Measurements from ENCODE around the gene MGAT4C.
"Not testable (repeated sequence)": the region's sequence is repeated elsewhere in the genome, so short reads cannot be mapped to it uniquely, and the experiment has no call there.

MGAT4C gene

GRCh38 chr12:86122846-86123468 lies 133.2 kb downstream of the MGAT4C start:
- no peak for DNase-seq

DNA sequence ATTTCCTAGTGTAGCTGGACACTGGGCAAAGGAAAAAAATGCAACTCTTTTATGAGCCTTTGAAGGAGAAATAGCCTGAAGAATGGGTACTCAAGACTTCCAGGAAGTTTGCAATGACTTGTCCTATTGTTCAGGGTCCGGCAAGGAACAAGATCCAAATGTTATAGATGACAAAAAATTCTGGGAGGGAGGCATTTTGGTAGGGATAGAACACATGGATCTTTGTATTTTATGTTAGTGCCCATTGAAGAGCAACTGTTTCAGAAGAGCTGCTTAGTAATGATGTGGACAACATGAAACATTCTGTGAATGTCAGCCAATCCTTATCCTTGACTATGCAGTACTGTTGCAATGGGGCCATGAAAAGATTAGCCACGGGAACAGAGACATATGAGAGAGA lies 138.0 kb downstream of the MGAT4C start:
- no peak for DNase-seq

GRCh38 chr12:86117711-86118110 lies 138.5 kb downstream of the MGAT4C start:
- DNase-seq = no peak

GRCh38 chr12:86104087-86104486 lies 152.1 kb downstream of the MGAT4C start:
- no peak for DNase-seq

GRCh38 chr12:86097161-86097560 lies 159.0 kb downstream of the MGAT4C start:
- DNase-seq = no peak

DNA sequence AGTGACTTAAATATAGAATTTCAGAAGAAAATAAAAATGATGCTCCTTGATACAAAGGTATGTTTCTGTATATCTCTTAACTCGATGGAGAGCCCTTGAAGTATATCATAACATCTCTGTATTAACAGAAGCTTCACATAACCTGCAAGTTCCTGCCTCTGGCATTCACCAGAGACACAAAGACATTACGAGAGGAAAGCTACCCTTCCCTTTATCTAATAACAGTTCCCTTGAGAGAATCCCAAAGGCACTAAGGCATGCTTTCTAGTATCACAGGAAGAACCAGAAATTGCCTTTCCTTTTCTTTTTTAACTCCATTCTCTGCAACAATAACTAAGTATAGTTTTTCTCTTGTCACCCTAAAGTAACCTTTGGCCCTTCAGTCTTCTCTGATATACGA lies 164.5 kb downstream of the MGAT4C start:
- no peak for DNase-seq

GRCh38 chr12:86081843-86082242 lies 174.3 kb downstream of the MGAT4C start:
- no peak for DNase-seq

- not testable (repeated sequence) for DNase-seq
Observed at GRCh38 chr12:86059052-86059451, 197.1 kb downstream of the MGAT4C start.

DNA sequence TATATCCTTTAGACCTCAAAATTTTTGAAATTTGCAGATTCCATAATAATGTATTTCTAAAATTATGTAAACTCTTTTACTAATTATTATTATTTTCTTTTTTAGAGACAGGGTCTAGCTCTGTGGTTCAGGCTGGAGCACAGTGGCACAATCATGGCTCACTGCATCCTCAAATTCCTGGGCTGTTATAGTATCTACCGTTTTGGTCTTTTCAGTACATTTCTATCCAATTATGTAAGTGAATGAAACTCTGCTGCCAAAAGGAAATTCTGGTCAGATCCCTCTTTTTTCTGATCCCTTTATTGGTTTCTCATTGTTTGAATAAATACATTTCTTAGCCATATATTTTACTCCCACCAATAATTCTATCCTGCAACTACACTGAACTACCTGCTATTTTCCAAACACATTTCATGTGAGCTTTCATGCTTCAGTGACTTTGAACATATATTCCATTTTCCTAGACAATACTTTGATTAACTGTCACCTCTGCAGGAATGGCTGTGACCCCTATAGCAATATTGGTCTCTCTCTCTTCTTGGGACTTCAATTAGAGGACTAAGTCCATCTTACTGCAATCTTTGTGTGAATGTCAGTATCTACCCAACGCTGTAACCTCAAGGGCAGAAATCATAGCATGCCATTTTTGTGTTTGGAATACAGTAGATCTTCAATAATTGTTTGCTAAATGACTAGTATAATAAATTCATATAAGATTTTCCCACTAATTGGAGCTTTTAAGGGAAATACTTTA lies 198.9 kb downstream of the MGAT4C start:
- DNase-seq = no peak

DNA sequence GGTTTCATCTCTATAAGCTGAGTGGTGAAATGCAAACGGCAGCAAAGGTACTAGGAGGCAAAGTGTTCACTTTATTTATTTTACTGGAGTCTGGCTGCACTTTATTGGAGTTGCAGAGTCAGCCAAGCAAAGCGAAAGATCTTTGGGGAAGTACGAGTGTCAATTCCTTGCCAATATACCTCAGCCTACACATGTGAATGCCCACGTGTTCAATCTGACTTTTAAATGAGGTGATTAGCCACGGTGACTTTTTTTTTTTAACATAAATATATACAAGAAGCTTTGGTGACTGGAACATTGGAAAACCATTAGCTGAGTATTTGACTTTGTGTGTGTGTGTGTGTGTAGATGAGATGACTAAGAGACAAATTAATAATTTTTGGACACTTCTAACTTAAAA lies 203.3 kb downstream of the MGAT4C start:
- no peak for DNase-seq

DNA sequence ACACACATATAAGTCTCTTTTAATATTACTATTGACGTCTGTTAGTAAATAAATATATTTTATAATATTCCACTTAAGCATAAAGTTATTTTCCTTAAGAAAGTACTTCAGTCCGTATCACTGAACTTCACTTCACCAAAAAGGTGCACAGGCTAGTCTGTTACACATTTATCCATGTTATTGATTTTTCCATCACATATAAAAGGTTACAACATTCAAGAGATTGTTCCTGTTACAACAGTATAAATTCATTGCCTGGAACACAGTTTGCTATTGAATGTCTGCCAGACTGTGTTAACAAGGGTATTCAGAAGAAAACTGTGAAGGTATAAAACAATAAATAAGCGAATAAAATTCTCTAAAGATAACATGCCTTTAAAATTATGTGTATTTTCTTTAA lies 206.2 kb downstream of the MGAT4C start:
- DNase-seq = no peak

- DNase-seq = no peak
Observed at GRCh38 chr12:86044396-86044795, 211.8 kb downstream of the MGAT4C start.

- no peak for DNase-seq
Observed at GRCh38 chr12:86042062-86042461, 214.1 kb downstream of the MGAT4C start.

- no peak for DNase-seq
Observed at GRCh38 chr12:86018361-86018760, 237.8 kb downstream of the MGAT4C start.

- no peak for DNase-seq
Observed at GRCh38 chr12:86015026-86015425, 241.2 kb downstream of the MGAT4C start.

- DNase-seq = no peak
Observed at GRCh38 chr12:86006727-86007126, 249.5 kb downstream of the MGAT4C start.

DNA sequence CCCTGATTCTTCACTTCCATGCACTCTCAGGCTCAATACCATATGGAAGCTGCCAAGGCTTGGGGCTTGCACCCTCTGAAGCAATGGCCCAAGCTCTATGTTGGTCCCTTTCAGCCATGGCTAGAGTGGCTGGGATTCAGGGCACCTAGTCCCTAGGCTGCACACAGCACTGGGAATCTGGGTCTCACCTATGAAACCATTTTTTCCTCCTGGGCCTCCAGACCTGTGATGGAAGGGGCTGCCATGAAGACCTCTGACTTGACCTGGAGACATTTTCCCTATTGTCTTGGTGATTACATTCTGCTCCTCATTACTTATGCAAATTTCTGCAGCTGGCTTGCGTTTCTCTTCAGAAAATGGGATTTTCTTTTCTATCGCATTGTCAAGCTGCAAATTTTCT lies 258.1 kb downstream of the MGAT4C start:
- no peak for DNase-seq

DNA sequence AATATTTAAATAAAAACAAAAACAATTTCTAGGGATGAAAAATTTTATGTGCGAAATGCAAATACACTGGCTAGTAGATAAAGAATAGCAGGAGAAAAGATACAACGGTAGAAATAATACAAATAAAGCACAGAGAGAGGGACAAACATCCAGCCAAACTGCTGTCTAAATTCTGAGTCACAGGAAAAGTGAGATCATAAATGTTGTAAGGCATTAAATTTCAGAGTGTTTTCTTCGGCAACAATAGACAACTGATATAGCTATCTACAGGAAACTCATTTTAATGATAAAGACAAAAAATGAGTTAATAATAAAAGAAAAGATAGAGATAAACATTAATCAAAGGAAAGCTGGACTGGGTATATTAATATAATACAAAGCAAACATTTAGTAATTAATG lies 259.9 kb downstream of the MGAT4C start:
- no peak for DNase-seq

DNA sequence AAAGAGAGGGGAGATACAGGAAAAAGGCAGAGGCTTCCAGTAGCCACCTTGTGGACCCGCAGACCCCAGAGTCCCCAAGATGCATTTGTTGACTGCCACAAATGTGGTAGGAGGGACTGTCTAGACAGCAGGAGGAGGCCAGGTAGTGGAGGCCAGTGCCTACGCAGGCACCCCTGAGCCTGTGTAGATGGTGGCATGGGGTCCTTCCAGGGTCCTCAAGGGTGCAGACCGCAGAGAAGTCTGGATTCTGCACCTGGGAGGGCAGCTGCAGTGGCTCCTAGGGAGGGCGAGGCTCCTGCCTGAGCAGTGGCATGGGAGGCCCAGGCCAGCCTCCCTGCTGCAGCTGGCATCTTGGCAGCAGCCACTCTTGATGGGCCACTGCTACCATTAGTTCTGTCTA lies 262.4 kb downstream of the MGAT4C start:
- DNase-seq = no peak

GRCh38 chr12:85985996-85986395 lies 270.2 kb downstream of the MGAT4C start:
- DNase-seq = no peak

GRCh38 chr12:85983601-85984000 lies 272.6 kb downstream of the MGAT4C start:
- no peak for DNase-seq

DNA sequence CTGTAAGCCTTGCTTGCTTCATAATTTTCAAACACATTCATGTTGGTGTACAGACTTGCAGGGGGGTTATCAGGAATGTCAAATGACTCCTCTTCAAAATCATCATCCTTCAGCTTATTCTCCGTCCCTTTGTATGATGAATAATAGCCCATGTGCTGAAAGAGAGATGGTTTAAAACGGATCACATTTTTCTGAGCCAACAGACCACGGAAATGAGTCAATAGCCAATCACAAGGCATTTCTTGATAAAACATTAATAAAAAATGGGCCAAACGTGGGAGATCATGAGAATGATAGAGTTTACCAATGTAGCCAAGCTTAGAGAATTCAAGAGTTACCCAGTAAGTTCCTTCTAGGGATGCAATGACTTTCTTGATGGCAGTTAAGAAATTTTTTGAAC lies 276.6 kb downstream of the MGAT4C start:
- no peak for DNase-seq

DNA sequence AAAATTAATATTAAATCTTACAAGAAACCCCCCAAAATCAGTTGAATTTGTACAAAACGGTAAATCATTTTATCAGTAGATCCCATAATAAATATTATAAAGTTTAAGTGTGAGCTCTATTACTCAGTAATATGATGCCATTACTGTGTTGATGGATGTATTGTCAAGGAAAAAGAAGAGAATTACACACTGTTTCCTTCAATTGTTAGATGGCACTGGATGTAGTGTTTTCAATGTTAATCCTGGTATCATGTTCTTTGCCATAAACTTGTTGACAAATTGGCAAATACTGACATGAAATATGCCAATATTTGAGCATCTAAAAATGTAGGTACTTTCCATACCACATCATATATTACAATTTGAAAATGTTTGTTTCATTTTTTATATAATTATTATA lies 280.5 kb downstream of the MGAT4C start:
- no peak for DNase-seq

- no peak for DNase-seq
Observed at GRCh38 chr12:85971800-85972199, 284.4 kb downstream of the MGAT4C start.

GRCh38 chr12:85968606-85969005 lies 287.6 kb downstream of the MGAT4C start:
- DNase-seq = no peak
